Measurements from ENCODE around the gene RNF166.

The RNF166 gene

GRCh38 chr16:88727871-88728270 lies 21.7 kb upstream of the RNF166 start:
- TF ChIP-seq, protein P1, sequence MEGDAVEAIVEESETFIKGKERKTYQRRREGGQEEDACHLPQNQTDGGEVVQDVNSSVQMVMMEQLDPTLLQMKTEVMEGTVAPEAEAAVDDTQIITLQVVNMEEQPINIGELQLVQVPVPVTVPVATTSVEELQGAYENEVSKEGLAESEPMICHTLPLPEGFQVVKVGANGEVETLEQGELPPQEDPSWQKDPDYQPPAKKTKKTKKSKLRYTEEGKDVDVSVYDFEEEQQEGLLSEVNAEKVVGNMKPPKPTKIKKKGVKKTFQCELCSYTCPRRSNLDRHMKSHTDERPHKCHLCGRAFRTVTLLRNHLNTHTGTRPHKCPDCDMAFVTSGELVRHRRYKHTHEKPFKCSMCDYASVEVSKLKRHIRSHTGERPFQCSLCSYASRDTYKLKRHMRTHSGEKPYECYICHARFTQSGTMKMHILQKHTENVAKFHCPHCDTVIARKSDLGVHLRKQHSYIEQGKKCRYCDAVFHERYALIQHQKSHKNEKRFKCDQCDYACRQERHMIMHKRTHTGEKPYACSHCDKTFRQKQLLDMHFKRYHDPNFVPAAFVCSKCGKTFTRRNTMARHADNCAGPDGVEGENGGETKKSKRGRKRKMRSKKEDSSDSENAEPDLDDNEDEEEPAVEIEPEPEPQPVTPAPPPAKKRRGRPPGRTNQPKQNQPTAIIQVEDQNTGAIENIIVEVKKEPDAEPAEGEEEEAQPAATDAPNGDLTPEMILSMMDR (IDR thresholded peaks at IDR 0.05), result no peak
- no peak overlapping the region for H3K9ac ChIP-seq
- H3K4me2 ChIP-seq (ENCODE audit: low read length), result no peak overlapping the region
- H3K9me3 ChIP-seq (ENCODE audit: control insufficient read depth, low read length), result no peaks in the 10 kb centered on the region
- no peaks in the 10 kb centered on the region for H3K36me3 ChIP-seq (ENCODE audit: control insufficient read depth, insufficient read depth, low read length)
- H3K4me1 ChIP-seq, result peaks cover 11% of the 10 kb centered on the region
- no peaks in the 10 kb centered on the region for H3K79me2 ChIP-seq
- H3K4me3 ChIP-seq (ENCODE audit: low read depth, low read length), result no peak overlapping the region
- H2AFZ ChIP-seq, result no peak overlapping the region
- no peaks in the 10 kb centered on the region for H3K27me3 ChIP-seq (ENCODE audit: control insufficient read depth, insufficient read depth, low read length)
- no peak overlapping the region for H3K27ac ChIP-seq

- H3K9me3 ChIP-seq (ENCODE audit: control insufficient read depth, low read length), result no peaks in the 10 kb centered on the region
- H3K79me2 ChIP-seq, result no peaks in the 10 kb centered on the region
- H3K9ac ChIP-seq, result no peak overlapping the region
- H2AFZ ChIP-seq, result no peak overlapping the region
- TF ChIP-seq, protein P1 (IDR thresholded peaks at IDR 0.05), result no peak
- no peaks in the 10 kb centered on the region for H3K36me3 ChIP-seq (ENCODE audit: control insufficient read depth, insufficient read depth, low read length)
- H3K4me1 ChIP-seq, result peaks cover 11% of the 10 kb centered on the region
- H3K27ac ChIP-seq, result no peak overlapping the region
- no peaks in the 10 kb centered on the region for H3K27me3 ChIP-seq (ENCODE audit: control insufficient read depth, insufficient read depth, low read length)
- H3K4me3 ChIP-seq (ENCODE audit: low read depth, low read length), result no peak overlapping the region
- no peak overlapping the region for H3K4me2 ChIP-seq (ENCODE audit: low read length)
Observed at GRCh38 chr16:88726981-88727380, 20.8 kb upstream of the RNF166 start.

DNA sequence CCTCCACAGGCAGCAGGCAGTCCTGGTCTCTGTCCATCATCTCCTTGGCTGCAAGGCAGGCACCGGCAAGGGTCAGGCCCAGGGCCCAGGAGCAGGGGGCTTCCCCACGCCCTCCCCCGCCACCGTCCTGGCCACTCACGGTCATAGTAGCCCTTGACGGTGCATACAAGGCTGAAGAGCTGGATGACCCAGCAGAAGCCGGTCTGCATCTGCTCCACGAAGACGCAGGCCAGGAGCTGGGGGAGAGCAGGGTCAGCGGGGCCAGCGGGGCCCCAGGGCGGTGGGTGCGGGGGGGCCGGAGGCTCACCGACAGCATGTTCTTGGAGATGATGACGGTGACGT lies 20.2 kb upstream of the RNF166 start:
- H3K9ac ChIP-seq, result no peak overlapping the region
- no peak overlapping the region for H2AFZ ChIP-seq
- H3K4me3 ChIP-seq (ENCODE audit: low read depth, low read length), result no peak overlapping the region
- TF ChIP-seq, protein P1 (IDR thresholded peaks at IDR 0.05), result no peak
- no peak overlapping the region for H3K4me2 ChIP-seq (ENCODE audit: low read length)
- no peaks in the 10 kb centered on the region for H3K36me3 ChIP-seq (ENCODE audit: control insufficient read depth, insufficient read depth, low read length)
- H3K9me3 ChIP-seq (ENCODE audit: control insufficient read depth, low read length), result no peaks in the 10 kb centered on the region
- H3K79me2 ChIP-seq, result no peaks in the 10 kb centered on the region
- no peaks in the 10 kb centered on the region for H3K27me3 ChIP-seq (ENCODE audit: control insufficient read depth, insufficient read depth, low read length)
- no peak overlapping the region for H3K27ac ChIP-seq
- H3K4me1 ChIP-seq, result peaks cover 9% of the 10 kb centered on the region

GRCh38 chr16:88725609-88726407 lies 19.6 kb upstream of the RNF166 start:
- no peak overlapping the region for H3K9ac ChIP-seq
- no peaks in the 10 kb centered on the region for H3K9me3 ChIP-seq (ENCODE audit: control insufficient read depth, low read length)
- H3K27ac ChIP-seq, result no peak overlapping the region
- no peak overlapping the region for H3K4me3 ChIP-seq (ENCODE audit: low read depth, low read length)
- H3K27me3 ChIP-seq (ENCODE audit: control insufficient read depth, insufficient read depth, low read length), result no peaks in the 10 kb centered on the region
- H2AFZ ChIP-seq, result no peak overlapping the region
- H3K79me2 ChIP-seq, result no peaks in the 10 kb centered on the region
- no peaks in the 10 kb centered on the region for H3K36me3 ChIP-seq (ENCODE audit: control insufficient read depth, insufficient read depth, low read length)
- peaks cover 3% of the 10 kb centered on the region for H3K4me1 ChIP-seq
- TF ChIP-seq, protein P1 (IDR thresholded peaks at IDR 0.05), result no peak
- no peak overlapping the region for H3K4me2 ChIP-seq (ENCODE audit: low read length)

Measured in parathyroid adenoma (tissue), 2 donors.